ENCODE results near the gene EPS8L2. TPM values are rescaled to one million over a fixed set of nuclear protein-coding genes. Genes with fewer than 3 reads are reported as not detected.

The EPS8L2 gene
- total and polyA plus RNA-seq, 4 donors: 24.4 to 138 (median 62.7) TPM

DNA sequence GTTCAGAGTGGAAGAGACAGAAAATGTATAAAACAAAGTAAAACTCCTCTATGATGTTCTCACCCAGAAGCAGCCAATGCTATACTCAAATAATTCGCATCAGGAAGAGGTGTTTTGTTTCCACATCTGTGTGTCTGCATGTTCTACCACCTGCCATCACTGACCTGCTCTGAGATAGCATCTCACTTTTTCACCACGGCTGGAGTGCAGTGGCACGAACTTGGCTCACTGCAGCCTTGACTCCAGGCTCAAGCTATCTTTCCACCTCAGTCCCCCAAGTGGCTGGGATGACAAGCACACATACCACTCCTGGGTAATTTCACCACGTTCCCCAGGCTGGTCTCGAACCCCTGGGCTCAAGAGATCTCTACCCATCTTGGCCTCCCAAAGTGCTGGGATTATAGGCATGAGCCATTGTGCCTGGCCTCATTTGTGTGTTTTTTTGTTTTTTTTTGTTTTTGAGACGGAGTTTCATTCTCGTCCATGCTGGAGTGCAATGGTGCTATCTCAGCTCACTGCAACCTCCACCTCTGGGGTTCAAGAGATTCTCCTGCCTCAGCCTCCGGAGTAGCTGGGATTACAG is 55.6 kb downstream of the EPS8L2 start (continued):
- TF ChIP-seq, protein P1, sequence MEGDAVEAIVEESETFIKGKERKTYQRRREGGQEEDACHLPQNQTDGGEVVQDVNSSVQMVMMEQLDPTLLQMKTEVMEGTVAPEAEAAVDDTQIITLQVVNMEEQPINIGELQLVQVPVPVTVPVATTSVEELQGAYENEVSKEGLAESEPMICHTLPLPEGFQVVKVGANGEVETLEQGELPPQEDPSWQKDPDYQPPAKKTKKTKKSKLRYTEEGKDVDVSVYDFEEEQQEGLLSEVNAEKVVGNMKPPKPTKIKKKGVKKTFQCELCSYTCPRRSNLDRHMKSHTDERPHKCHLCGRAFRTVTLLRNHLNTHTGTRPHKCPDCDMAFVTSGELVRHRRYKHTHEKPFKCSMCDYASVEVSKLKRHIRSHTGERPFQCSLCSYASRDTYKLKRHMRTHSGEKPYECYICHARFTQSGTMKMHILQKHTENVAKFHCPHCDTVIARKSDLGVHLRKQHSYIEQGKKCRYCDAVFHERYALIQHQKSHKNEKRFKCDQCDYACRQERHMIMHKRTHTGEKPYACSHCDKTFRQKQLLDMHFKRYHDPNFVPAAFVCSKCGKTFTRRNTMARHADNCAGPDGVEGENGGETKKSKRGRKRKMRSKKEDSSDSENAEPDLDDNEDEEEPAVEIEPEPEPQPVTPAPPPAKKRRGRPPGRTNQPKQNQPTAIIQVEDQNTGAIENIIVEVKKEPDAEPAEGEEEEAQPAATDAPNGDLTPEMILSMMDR (IDR thresholded peaks at IDR 0.05; ENCODE audit: low read depth, low read length, missing input control): no peak
- TF ChIP-seq RXRA (IDR thresholded peaks at IDR 0.05) (no peak), SP1 (IDR thresholded peaks at IDR 0.05) (no peak), RAD21 (IDR thresholded peaks at IDR 0.05) (no peak), JUND (IDR thresholded peaks at IDR 0.05) (no peak)
- TF ChIP-seq, protein P2, sequence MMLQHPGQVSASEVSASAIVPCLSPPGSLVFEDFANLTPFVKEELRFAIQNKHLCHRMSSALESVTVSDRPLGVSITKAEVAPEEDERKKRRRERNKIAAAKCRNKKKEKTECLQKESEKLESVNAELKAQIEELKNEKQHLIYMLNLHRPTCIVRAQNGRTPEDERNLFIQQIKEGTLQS (IDR thresholded peaks at IDR 0.05): no peak
- TF ChIP-seq, protein P3, sequence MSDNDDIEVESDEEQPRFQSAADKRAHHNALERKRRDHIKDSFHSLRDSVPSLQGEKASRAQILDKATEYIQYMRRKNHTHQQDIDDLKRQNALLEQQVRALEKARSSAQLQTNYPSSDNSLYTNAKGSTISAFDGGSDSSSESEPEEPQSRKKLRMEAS (IDR thresholded peaks at IDR 0.05): no peak

DNA sequence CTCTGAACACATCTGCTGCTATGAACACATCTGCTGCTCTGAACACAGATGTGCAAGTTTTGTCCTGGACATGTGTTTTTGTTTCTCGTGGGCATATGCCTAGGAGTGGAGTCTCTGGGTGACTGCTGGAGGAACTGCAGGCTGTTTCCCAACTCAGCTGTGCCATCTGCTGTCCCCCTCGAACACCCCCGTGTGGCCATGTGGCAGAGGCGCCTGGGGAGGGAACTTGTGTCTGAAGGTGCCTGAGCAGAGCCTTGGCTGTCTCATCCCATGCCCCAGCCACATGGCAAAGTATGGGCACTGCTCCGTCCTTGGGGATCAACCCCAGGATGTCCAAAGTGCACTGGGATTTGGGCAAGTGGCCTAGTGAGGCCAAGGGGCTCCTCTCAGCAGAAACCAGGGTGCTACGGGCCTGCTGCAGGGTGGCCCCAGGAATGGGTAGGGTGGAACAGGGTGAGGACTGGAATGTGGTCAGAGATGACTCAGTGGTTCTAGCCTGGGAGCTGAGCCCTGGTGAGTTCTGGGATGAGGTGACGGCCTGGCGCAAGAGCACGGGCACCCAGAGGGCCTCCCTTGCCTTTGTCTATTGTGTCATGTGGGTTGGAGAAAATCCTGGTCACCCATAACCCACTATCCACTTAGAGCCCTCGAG is 56.5 kb downstream of the EPS8L2 start:
- 63% methylated on average over 10 of the region's 10 CpGs for WGBS
- Histone ChIP-seq H3K4me3 (ENCODE audit: low read depth in 1 of 3, low read length in 3 of 3) (no peak overlapping the region), H3K27ac (ENCODE audit: low read depth in 1 of 2, low read length in 2 of 2) (peak overlapping the region in 1 of 2 donors; percentile 49), H3K9me3 (ENCODE audit: control insufficient read depth in 4 of 4, low read length in 3 of 4) (no peaks in the 10 kb centered on the region), H3K27me3 (ENCODE audit: control insufficient read depth in 4 of 4, insufficient read depth in 4 of 4, low read length in 3 of 4) (no peaks in the 10 kb centered on the region), H3K4me1 (ENCODE audit: control insufficient read depth in 4 of 4, insufficient read depth in 4 of 4, low read length in 3 of 4) (peaks cover 0 to 8% (median 8%) of the 10 kb centered on the region in 4 donors), H3K9ac (ENCODE audit: low read depth in 1 of 2, low read length in 2 of 2) (no peak overlapping the region), H3K36me3 (ENCODE audit: control insufficient read depth in 4 of 4, insufficient read depth in 3 of 4, low read depth in 1 of 4, low read length in 3 of 4) (peaks cover 23 to 56% (median 30%) of the 10 kb centered on the region in 4 donors)
- TF ChIP-seq RAD21 (IDR thresholded peaks at IDR 0.05) (no peak), RXRA (IDR thresholded peaks at IDR 0.05) (peak in 1 of 2 donors; percentile 34), JUND (IDR thresholded peaks at IDR 0.05) (no peak), HNF4A (conservative IDR thresholded peaks at IDR 0.05) (peak in 1 of 2 donors; percentile 53), NR2F2 (IDR thresholded peaks at IDR 0.05) (no peak), HNF4G (IDR thresholded peaks at IDR 0.05) (no peak), GABPA (IDR thresholded peaks at IDR 0.05 in 1 of 2, conservative IDR thresholded peaks at IDR 0.05 in 1 of 2) (no peak), TAF1 (conservative IDR thresholded peaks at IDR 0.05) (no peak), SP1 (IDR thresholded peaks at IDR 0.05) (no peak), FOXA2 (IDR thresholded peaks at IDR 0.05) (no peak), YY1 (IDR thresholded peaks at IDR 0.05) (no peak), EGR1 (IDR thresholded peaks at IDR 0.05; ENCODE audit: low read depth in 2 of 2) (no peak), FOXA1 (IDR thresholded peaks at IDR 0.05) (no peak)
- TF ChIP-seq, protein P1 (IDR thresholded peaks at IDR 0.05; ENCODE audit: low read depth, low read length, missing input control): peak; percentile 1
- TF ChIP-seq, protein P2 (IDR thresholded peaks at IDR 0.05): no peak
- TF ChIP-seq, protein P4, sequence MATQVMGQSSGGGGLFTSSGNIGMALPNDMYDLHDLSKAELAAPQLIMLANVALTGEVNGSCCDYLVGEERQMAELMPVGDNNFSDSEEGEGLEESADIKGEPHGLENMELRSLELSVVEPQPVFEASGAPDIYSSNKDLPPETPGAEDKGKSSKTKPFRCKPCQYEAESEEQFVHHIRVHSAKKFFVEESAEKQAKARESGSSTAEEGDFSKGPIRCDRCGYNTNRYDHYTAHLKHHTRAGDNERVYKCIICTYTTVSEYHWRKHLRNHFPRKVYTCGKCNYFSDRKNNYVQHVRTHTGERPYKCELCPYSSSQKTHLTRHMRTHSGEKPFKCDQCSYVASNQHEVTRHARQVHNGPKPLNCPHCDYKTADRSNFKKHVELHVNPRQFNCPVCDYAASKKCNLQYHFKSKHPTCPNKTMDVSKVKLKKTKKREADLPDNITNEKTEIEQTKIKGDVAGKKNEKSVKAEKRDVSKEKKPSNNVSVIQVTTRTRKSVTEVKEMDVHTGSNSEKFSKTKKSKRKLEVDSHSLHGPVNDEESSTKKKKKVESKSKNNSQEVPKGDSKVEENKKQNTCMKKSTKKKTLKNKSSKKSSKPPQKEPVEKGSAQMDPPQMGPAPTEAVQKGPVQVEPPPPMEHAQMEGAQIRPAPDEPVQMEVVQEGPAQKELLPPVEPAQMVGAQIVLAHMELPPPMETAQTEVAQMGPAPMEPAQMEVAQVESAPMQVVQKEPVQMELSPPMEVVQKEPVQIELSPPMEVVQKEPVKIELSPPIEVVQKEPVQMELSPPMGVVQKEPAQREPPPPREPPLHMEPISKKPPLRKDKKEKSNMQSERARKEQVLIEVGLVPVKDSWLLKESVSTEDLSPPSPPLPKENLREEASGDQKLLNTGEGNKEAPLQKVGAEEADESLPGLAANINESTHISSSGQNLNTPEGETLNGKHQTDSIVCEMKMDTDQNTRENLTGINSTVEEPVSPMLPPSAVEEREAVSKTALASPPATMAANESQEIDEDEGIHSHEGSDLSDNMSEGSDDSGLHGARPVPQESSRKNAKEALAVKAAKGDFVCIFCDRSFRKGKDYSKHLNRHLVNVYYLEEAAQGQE (IDR thresholded peaks at IDR 0.05): no peak
- TF ChIP-seq, protein P3 (IDR thresholded peaks at IDR 0.05): no peak
- TF ChIP-seq, protein P5, sequence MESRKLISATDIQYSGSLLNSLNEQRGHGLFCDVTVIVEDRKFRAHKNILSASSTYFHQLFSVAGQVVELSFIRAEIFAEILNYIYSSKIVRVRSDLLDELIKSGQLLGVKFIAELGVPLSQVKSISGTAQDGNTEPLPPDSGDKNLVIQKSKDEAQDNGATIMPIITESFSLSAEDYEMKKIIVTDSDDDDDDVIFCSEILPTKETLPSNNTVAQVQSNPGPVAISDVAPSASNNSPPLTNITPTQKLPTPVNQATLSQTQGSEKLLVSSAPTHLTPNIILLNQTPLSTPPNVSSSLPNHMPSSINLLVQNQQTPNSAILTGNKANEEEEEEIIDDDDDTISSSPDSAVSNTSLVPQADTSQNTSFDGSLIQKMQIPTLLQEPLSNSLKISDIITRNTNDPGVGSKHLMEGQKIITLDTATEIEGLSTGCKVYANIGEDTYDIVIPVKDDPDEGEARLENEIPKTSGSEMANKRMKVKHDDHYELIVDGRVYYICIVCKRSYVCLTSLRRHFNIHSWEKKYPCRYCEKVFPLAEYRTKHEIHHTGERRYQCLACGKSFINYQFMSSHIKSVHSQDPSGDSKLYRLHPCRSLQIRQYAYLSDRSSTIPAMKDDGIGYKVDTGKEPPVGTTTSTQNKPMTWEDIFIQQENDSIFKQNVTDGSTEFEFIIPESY (IDR thresholded peaks at IDR 0.05): no peak
- no peak for DNase-seq (ENCODE audit: low spot score)
